ENCODE data around the gene HRG.

HRG gene

DNA sequence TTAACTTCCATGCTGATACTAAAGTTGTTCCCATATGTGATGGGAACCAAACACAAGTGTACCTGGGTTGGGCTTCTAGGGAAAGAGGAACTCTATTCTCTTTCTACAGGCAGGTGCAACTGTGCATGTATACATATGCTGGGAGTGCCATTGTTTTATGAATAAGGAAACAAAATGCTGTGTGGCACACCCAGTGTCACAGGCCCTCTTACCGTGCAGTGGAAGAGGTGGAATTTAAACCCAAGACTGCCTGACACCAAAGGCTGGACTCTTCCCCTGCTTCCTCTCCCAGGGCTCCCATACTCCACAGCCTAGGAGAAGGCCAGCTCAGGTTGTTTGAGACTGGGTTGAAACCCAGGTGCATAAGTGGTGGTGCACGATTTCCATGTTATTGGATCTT is 27.6 kb upstream of the HRG start:
- DNase-seq (ENCODE audit: low read depth in 2 of 2) = no peak

DNA sequence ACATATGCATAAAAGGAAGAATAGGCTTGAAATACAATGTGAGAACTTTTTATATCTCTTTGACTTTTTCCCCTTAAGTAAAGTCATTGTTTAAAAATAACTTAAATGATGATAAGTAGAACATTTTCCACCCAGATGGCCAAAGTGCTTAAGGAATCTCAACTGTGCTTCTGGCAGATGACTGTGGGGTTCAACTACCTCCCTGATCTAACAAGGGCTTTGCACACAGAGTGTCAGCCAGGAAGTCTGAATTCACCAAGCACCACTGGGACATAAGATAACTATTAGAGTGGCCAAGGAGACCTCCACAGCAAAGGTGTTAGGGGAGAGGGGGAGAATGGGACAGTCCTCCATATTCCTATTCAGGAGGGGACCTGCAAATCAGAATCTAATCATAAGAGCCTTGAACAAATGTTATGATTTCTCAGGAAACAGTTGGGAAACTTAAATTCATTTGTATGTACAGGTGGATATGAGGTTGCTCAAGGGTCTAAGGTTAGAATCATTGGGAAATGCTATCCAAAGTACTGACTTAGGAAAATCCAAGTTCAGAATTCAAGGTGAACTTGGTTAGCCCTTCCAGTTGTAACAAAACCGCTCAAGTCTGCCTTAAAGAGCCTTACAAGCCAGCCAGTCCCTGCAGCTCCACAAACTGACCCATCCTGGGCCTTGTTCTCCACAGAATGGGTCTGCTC is 25.9 kb upstream of the HRG start, which contains the start of gene FETUB:
FETUB (plus strand) TSS at position 622 of the 695 bp plus-strand sequence; CDS start at position 684, 62 bp downstream.
- DNase-seq (ENCODE audit: low read depth in 2 of 2) = no peak

GRCh38 chr3:186640473-186640818 is 25.4 kb upstream of the HRG start:
- no peak for DNase-seq (ENCODE audit: low read depth in 2 of 2)

DNA sequence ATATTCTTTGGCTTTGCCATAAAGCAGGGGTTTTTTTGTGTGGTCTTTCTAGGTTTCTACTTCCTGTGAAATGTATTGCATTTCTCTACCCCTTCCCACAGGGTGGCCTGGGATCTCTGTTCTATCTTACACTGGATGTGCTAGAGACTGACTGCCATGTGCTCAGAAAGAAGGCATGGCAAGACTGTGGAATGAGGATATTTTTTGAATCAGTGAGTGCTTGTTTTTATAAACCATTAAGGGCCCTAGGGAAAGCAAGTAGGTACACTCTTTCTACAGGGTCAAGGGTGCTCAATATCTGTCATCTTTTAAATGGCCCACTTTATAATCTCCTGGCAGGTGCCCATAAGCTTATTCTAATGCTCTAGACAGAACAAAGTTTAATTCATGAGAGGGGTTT is 24.9 kb upstream of the HRG start:
- no peak for DNase-seq (ENCODE audit: low read depth in 2 of 2)

DNA sequence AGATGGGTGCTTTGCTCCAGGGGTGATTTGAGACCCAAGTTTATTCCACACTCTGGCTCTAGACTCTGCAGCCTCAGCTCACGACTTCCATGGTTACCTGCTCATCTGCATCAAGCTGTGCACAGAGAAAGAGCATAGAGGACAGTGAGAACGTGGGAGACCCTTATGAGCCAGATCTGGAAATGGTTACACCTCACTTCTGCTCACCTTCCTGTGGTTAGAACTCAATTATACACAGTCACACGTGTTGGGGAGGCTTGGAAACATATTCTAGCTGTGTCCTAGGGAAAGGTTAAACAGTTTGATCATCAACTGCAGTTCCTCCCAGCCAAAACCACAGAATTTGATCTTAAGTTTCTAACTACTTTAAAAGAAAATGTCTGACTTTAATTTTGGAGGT is 23.8 kb upstream of the HRG start:
- no peak for DNase-seq (ENCODE audit: low read depth in 2 of 2)

DNA sequence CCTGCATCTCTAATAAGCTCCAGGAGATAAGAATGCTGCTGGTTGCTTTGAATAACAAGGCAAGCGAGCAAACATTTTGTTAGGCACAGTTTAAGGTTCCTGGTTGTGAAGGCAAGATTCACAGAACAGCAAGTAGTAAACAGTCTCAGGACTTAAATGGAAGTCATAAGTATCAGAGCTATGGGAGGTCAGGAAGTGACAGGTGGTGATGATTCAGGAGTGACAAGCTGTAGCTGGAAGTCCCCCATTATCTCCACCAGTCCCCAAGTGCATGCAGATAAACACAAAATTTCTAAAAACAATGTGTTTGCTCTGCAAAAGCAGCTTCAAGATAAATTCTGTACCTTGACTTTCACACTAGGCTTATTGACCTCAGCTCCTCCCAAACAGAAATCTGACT is 22.3 kb upstream of the HRG start:
- DNase-seq (ENCODE audit: low read depth in 2 of 2) = no peak

DNA sequence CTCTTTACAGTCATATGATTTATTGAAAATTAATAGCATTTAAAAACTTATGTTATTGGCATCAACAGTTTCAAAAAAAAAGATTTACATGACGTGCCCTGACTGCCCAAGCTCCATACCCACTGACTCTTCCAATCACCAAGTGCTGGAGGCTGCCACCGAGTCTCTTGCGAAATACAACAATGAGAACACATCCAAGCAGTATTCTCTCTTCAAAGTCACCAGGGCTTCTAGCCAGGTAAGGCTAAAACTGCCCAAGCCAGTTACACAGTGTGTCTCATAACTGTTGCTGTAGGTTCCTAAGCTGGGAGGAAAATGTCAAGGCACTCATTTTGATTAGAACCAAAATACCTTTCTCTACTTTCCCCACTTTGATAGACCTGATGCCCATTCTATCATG is 21.1 kb upstream of the HRG start:
- no peak for DNase-seq (ENCODE audit: low read depth in 2 of 2)

DNA sequence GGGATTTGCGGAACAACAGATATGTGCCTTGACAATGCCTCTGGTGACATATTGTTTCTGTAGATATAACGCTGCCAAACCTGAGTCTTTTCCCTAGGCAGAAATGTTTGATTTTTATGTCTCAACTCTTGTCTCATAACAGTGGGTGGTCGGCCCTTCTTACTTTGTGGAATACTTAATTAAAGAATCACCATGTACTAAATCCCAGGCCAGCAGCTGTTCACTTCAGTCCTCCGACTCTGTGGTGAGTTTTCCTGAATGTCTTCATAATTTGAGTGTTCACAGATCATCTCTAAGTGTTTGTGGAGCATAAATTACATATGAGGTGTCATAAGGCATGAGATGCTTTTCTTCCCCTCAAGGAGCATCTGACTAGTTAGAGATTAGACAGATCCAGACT is 19.7 kb upstream of the HRG start:
- no peak for DNase-seq (ENCODE audit: low read depth in 2 of 2)

DNA sequence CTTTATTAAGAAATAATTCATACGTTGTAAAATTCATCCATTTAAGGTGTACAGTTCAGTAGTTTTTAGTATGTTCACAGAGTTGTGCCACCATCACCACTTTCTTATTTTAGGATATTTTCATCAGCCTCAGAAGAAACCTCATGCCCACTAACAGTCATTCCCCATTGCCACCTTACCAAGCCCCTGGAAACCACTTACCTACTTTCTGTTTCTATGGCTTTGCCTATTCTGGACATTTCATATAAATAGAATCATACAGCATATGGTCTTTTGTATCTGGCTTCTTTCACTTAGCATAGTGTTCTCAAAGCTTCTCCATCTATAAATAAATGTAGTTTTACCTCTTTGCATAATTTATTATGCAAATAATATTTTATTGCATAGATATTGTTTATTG is 19.0 kb upstream of the HRG start:
- no peak for DNase-seq (ENCODE audit: low read depth in 2 of 2)

- DNase-seq (ENCODE audit: low read depth in 2 of 2) = no peak
Measured at GRCh38 chr3:186648851-186649250, 17.0 kb upstream of the HRG start.

GRCh38 chr3:186651678-186652215 is 14.1 kb upstream of the HRG start:
- no peak for DNase-seq (ENCODE audit: low read depth in 2 of 2)

DNA sequence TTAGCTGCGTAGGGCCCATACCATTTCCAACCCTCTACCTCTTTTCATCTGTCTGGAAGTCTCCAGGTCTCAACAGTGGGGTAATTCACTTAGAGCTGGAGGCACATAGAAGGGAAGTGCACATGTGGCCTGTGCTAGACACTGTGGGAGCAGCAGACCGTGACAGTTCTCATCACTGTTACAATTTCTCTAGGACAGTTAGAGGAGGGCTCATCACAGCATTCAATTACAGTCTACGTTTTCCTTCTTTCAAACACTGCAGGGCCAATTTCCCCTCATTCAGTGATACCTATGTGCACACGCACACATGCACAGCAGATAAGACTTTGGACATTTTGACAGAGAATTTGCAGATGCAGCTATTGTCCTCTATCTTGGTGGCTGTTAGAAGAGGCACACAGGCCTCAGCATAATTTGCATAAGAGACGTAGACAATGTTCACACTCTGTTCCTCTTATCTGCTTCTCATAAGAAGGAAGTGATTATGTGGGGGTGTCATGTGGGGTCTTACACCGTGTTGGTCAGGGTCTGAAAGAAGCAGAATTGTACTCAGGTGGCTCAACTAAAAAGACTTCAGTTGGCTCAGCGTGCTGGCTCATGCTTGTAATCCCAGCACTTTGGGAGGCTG is 12.6 kb upstream of the HRG start:
- no peak for DNase-seq (ENCODE audit: low read depth in 2 of 2)

DNA sequence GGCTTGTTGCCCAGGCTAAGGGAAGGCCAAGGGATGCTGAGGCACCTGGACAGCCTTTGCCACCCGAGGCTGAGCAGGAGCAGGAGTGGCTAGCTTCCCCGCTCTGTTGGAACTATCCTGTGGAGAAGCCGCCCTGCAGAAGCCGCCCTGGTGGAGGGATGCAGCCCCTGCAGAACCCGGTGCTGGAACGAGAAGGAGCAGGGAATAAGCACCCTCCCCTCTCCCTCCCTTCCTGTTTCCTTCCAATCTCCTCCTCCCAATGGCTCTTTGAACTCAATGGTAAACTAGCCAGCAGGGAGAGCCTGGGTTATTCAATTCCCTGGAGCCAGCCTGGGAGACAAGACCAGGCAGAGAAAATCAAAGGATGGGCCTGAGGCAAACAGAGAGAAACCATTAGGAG is 11.8 kb upstream of the HRG start:
- DNase-seq (ENCODE audit: low read depth in 2 of 2) = no peak

- no peak for DNase-seq (ENCODE audit: low read depth in 2 of 2)
Measured at GRCh38 chr3:186663361-186664118, 2.3 kb upstream of the HRG start.

GRCh38 chr3:186664119-186664495 is 1.7 kb upstream of the HRG start:
- no peak for DNase-seq (ENCODE audit: low read depth in 2 of 2)

GRCh38 chr3:186664506-186664905 is 1.3 kb upstream of the HRG start:
- DNase-seq (ENCODE audit: low read depth in 2 of 2) = no peak

DNA sequence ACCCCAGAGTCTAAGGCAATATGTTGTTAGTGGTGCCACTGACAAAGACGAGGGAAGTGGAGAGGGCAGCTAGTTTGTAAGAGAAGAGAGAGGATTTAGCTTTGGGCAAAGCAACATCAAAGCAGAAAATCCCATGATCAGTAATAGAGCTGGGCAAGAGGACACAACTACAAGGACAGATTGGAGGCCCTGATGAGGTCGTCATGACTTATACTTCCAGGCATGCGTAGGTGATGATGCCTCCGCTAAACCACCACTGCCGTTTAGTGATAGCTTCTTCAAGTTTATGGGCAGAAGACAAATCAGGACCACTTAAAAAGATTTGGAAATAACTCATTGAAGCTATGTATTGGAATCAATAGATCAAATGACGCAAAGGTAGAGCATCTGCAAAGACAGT is 2.6 kb downstream of the HRG start:
- DNase-seq (ENCODE audit: low read depth in 2 of 2) = no peak

DNA sequence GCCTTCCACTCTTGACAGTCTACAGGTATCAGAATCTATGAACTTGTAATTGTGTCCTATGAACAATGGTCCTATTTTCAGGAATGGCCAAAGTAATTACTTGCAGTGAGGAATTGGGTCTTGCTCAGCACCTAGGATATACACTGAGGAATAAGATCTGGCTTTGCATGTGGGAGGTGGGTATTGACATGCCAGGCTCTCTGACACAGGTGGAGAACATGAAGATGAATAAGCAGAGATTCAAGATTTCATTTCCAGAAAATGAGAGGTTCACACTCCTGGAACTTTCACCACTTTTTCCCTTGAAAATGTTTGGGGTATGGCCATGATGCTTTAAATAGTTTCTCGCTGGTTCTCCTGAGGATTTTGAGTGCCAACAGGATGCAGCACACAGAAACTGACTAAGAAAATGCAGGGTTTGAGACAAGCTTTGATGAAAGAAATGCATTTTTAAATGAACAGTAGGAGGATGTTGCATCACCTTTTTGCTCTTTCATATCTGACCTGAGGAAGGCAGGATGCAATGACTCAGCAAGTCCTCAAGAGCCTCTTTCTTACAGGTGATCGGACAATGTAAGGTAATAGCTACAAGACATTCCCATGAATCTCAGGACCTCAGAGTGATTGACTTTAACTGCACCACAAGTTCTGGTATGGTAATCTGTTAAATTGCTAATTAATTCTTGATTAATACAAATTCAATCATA is 3.7 kb downstream of the HRG start:
- DNase-seq (ENCODE audit: low read depth in 2 of 2) = no peak

DNA sequence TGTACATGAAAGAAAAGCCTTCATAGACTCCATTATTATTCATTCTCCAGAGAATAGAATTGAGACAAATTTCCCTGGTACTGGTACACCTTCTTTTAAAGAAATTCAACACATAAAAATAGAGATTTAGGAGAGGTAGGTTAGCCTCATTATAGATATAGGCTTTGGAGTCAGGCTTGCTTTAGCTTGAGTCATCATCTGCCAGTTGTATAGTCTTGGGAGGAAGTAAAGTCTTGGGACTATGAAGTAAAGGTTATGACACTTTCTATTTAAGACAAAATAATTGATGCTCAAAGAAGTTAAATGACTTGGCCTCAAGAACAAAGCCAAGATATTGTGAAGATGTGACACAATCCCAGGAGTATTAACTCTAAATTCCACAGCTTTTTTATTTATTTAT is 4.3 kb downstream of the HRG start:
- DNase-seq (ENCODE audit: low read depth in 2 of 2) = no peak

GRCh38 chr3:186671051-186671450 is 5.2 kb downstream of the HRG start:
- DNase-seq (ENCODE audit: low read depth in 2 of 2) = no peak

DNA sequence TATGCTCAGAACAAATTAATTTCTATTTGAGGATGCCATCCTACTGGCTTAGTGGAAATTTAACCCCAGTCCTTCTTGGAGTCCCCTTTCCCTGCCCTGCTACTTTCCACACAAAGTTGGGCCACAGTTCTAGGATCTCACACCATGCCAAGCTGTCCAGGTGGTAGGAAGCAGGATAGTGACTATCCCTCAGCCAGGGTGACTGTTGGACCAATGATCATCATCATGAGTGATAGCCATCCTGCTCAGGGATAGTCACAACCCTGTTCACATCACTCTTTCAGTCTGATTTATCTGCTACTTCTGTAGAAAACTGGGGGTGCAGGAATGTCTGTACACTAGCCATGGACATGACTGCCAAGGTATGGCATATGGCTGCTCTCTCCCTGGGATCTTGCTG is 12.8 kb downstream of the HRG start:
- no peak for DNase-seq (ENCODE audit: low read depth in 2 of 2)

- no peak for DNase-seq (ENCODE audit: low read depth in 2 of 2)
Measured at GRCh38 chr3:186679151-186679550, 13.3 kb downstream of the HRG start.
